IPS-NIHi11 (cell line): Measurements from ENCODE around the gene TXNDC8.
"Not testable (repeated sequence)": the region's sequence is repeated elsewhere in the genome, so short reads cannot be mapped to it uniquely, and the experiment has no call there.

ENCODE experiments used
- DNase-seq: peaks from one replicate; pipeline ENCODE4 v3.0.0; 2012; ENCODE audit warnings: mixed read lengths, low spot score

TXNDC8 gene

GRCh38 chr9:110337727-110338126 lies at the start of gene TXNDC8:
Gene TXNDC8, minus strand, starts transcription at chr9:110337863.
- no peak for DNase-seq

- no peak for DNase-seq
These were observed 45.8 kb upstream of the TXNDC8 start for GRCh38 chr9:110383491-110383890.

- no peak for DNase-seq
These were observed 45.1 kb upstream of the TXNDC8 start for GRCh38 chr9:110382731-110383130.

GRCh38 chr9:110371411-110372007 lies 33.8 kb upstream of the TXNDC8 start:
- no peak for DNase-seq

- DNase-seq: no peak
These were observed 32.7 kb upstream of the TXNDC8 start for GRCh38 chr9:110370315-110370714.

- no peak for DNase-seq
These were observed 26.8 kb upstream of the TXNDC8 start for GRCh38 chr9:110364451-110364850.

- DNase-seq: not testable (repeated sequence)
These were observed 21.3 kb upstream of the TXNDC8 start for GRCh38 chr9:110358992-110359391.

- no peak for DNase-seq
These were observed 19.8 kb upstream of the TXNDC8 start for GRCh38 chr9:110357505-110357904.

GRCh38 chr9:110356639-110357395 lies 19.2 kb upstream of the TXNDC8 start:
- no peak for DNase-seq

- DNase-seq: no peak
These were observed 18.2 kb upstream of the TXNDC8 start for GRCh38 chr9:110355911-110356310.

GRCh38 chr9:110351009-110351467 lies 13.4 kb upstream of the TXNDC8 start:
- no peak for DNase-seq

GRCh38 chr9:110346325-110346724 lies 8.7 kb upstream of the TXNDC8 start:
- DNase-seq: no peak

GRCh38 chr9:110344821-110345220 lies 7.2 kb upstream of the TXNDC8 start:
- DNase-seq: no peak

GRCh38 chr9:110343551-110343950 lies 5.9 kb upstream of the TXNDC8 start:
- DNase-seq: no peak

GRCh38 chr9:110340306-110340705 lies 2.6 kb upstream of the TXNDC8 start:
- peak; percentile 12 for DNase-seq

- DNase-seq: no peak
These were observed 480 bp upstream of the TXNDC8 start for GRCh38 chr9:110338143-110338542.

GRCh38 chr9:110336363-110336762 lies 1.3 kb downstream of the TXNDC8 start:
- no peak for DNase-seq

GRCh38 chr9:110334871-110335270 lies 2.8 kb downstream of the TXNDC8 start:
- no peak for DNase-seq

GRCh38 chr9:110334183-110334582 lies 3.5 kb downstream of the TXNDC8 start:
- DNase-seq: no peak

GRCh38 chr9:110332766-110333165 lies 4.9 kb downstream of the TXNDC8 start:
- no peak for DNase-seq

GRCh38 chr9:110330484-110331105 lies 7.1 kb downstream of the TXNDC8 start:
- no peak for DNase-seq

- no peak for DNase-seq
These were observed 7.9 kb downstream of the TXNDC8 start for GRCh38 chr9:110329639-110330230.

GRCh38 chr9:110328763-110329162 lies 8.9 kb downstream of the TXNDC8 start:
- DNase-seq: no peak
